Liver (tissue), 9 donors: ENCODE data around the gene C11orf21. TPM values are rescaled to one million over a fixed set of nuclear protein-coding genes. Genes with fewer than 3 reads are reported as not detected.

Experiments used
- DNase-seq: peaks from one replicate; pipeline ENCODE4 v3.0.0-alpha.2; 2017; ENCODE audit warnings: low spot score
- H3K27ac ChIP-seq, 2 donors: one replicate each; pipeline ENCODE4 v1.7.0; 2013; ENCODE audit warnings: inconsistent platforms in 2 of 2, low read length in 2 of 2, control low read depth in 1 of 2, low read depth in 1 of 2, mild to moderate bottlenecking in 1 of 2
- H3K27me3 ChIP-seq, 4 donors: one replicate each; pipeline versions ENCODE4 v1.6.1 to v1.7.0; 2013; ENCODE audit warnings: low read length in 3 of 4, inconsistent platforms in 1 of 4, mild to moderate bottlenecking in 1 of 4, moderate library complexity in 1 of 4; ENCODE audit not compliant: control insufficient read depth in 4 of 4, insufficient read depth in 4 of 4
- H3K36me3 ChIP-seq, 4 donors: one replicate each; pipeline versions ENCODE4 v1.6.1 to v1.7.0; 2013; ENCODE audit warnings: low read length in 3 of 4, mild to moderate bottlenecking in 3 of 4, low read depth in 1 of 4, moderate library complexity in 1 of 4; ENCODE audit not compliant: control insufficient read depth in 4 of 4, insufficient read depth in 3 of 4
- H3K4me1 ChIP-seq, 4 donors: one replicate each; pipeline versions ENCODE4 v1.6.1 to v1.7.0; 2013; ENCODE audit warnings: low read length in 3 of 4, mild to moderate bottlenecking in 3 of 4, moderate library complexity in 1 of 4; ENCODE audit not compliant: control insufficient read depth in 4 of 4, insufficient read depth in 4 of 4
- H3K4me3 ChIP-seq, 3 donors: one replicate each; pipeline versions ENCODE4 v1.6.1 to v1.7.0; 2013; ENCODE audit warnings: low read length in 3 of 3, control low read depth in 1 of 3, low read depth in 1 of 3, mild to moderate bottlenecking in 1 of 3
- H3K9ac ChIP-seq, 2 donors: one replicate each; pipeline ENCODE4 v1.7.0; 2013; ENCODE audit warnings: low read length in 2 of 2, mild to moderate bottlenecking in 2 of 2, moderate library complexity in 2 of 2, control low read depth in 1 of 2, low read depth in 1 of 2
- H3K9me3 ChIP-seq, 4 donors: one replicate each; pipeline versions ENCODE4 v1.6.1 to v1.7.0; 2013; ENCODE audit warnings: low read length in 3 of 4; ENCODE audit not compliant: control insufficient read depth in 4 of 4
- ATF3 ChIP-seq: IDR thresholded peaks from 2 replicates; pipeline ENCODE4 v1.6.1; 2016; ENCODE audit warnings: antibody characterized with exemption
- CTCF ChIP-seq: fragments of 150-350 bp; IDR thresholded peaks from 2 replicates; pipeline ENCODE4 v1.5.1; 2017; ENCODE audit warnings: improper control_type of control experiment, low read depth, low read length; ENCODE audit not compliant: missing input control
- EGR1 ChIP-seq, 2 donors: IDR thresholded peaks; 2 replicates each; pipeline ENCODE4 v1.6.1; 2016 to 2018; ENCODE audit warnings: antibody characterized with exemption in 2 of 2, low read depth in 2 of 2
- FOXA1 ChIP-seq: IDR thresholded peaks from 2 replicates; pipeline ENCODE4 v1.6.1; 2016; ENCODE audit warnings: antibody characterized with exemption
- FOXA2 ChIP-seq: IDR thresholded peaks from 2 replicates; pipeline ENCODE4 v1.6.1; 2016; ENCODE audit warnings: antibody characterized with exemption
- GABPA ChIP-seq, 2 donors: IDR thresholded peaks in 1 of 2; conservative IDR thresholded peaks in 1 of 2; 2 replicates each; pipeline ENCODE4 v1.6.1; 2016; ENCODE audit warnings: antibody characterized with exemption in 2 of 2, mild to moderate bottlenecking in 1 of 2, moderate library complexity in 1 of 2
- HNF4A ChIP-seq, 2 donors: conservative IDR thresholded peaks; 2 replicates each; pipeline ENCODE4 v1.6.1; 2016; ENCODE audit warnings: antibody characterized with exemption in 2 of 2, mild to moderate bottlenecking in 2 of 2
- HNF4G ChIP-seq: IDR thresholded peaks from 2 replicates; pipeline ENCODE4 v1.6.1; 2016; ENCODE audit warnings: antibody characterized with exemption
- JUND ChIP-seq, 2 donors: IDR thresholded peaks; 2 replicates each; pipeline ENCODE4 v1.6.1; 2016; ENCODE audit warnings: antibody characterized with exemption in 2 of 2
- MAX ChIP-seq: IDR thresholded peaks from 2 replicates; pipeline ENCODE4 v1.6.1; 2016; ENCODE audit warnings: antibody characterized with exemption
- NR2F2 ChIP-seq: IDR thresholded peaks from 2 replicates; pipeline ENCODE4 v1.6.1; 2016; ENCODE audit warnings: antibody characterized with exemption
- RAD21 ChIP-seq, 2 donors: IDR thresholded peaks; 2 replicates each; pipeline ENCODE4 v1.6.1; 2016; ENCODE audit warnings: antibody characterized with exemption in 2 of 2, mild to moderate bottlenecking in 2 of 2
- REST ChIP-seq: IDR thresholded peaks from 2 replicates; pipeline ENCODE4 v1.6.1; 2016; ENCODE audit warnings: antibody characterized with exemption, mild to moderate bottlenecking
- RXRA ChIP-seq, 2 donors: IDR thresholded peaks; 2 replicates each; pipeline ENCODE4 v1.6.1; 2017 to 2018; ENCODE audit warnings: antibody characterized with exemption in 2 of 2, mild to moderate bottlenecking in 1 of 2
- SP1 ChIP-seq: IDR thresholded peaks from 2 replicates; pipeline ENCODE4 v1.6.1; 2018; ENCODE audit warnings: antibody characterized with exemption, mild to moderate bottlenecking
- TAF1 ChIP-seq: conservative IDR thresholded peaks from 2 replicates; pipeline ENCODE4 v1.6.1; 2016; ENCODE audit warnings: antibody characterized with exemption, mild to moderate bottlenecking
- YY1 ChIP-seq: IDR thresholded peaks from 2 replicates; pipeline ENCODE4 v1.6.1; 2016; ENCODE audit warnings: antibody characterized with exemption, mild to moderate bottlenecking
- ZBTB33 ChIP-seq: IDR thresholded peaks from 2 replicates; pipeline ENCODE4 v1.6.1; 2016; ENCODE audit warnings: antibody characterized with exemption
- WGBS: extraction: QIAGEN DNeasy Blood & Tissue Kit; methylation state at CpG from one replicate; pipeline ENCODE4 v1.1.7; 2013; 5-methylcytosine and 5-hydroxymethylcytosine counted together
- polyA plus RNA-seq, 2 donors: library from polyadenylated mRNA; stranded (reverse) in 1 of 2; unstranded in 1 of 2; fragments of 200-250 nt in 1 of 2; fragments of >200 nt in 1 of 2; fragmentation: Nextera tagmentation in 1 of 2; extraction: Ambion mirVana in 1 of 2; gene quantifications; one replicate each; pipeline versions ENCODE4 v1.2.1 to v1.2.3, GENCODE V29; 2013 to 2015
- total RNA-seq, 2 donors: library from RNA; depleted of rRNA; stranded (reverse); fragments of >200 nt; gene quantifications; one replicate each; pipeline ENCODE4 v1.2.3, GENCODE V29; 2014
- donor health status: healthy.
- donor health status: healthy.
- donor health status: healthy.
- donor health status: healthy.
- donor health status: healthy.

The C11orf21 gene
- total and polyA plus RNA-seq, 4 donors = 0.14 to 16.2 (median 0.44) TPM

GRCh38 chr11:2330696-2331095, 29.0 kb upstream of the C11orf21 start (continued):
- TF ChIP-seq ZBTB33 = no peak
- no peak for TF ChIP-seq SP1

GRCh38 chr11:2329551-2329950, 27.8 kb upstream of the C11orf21 start:
- peaks cover 0 to 6% (median 0%) of the 10 kb centered on the region in 4 donors for H3K9me3 ChIP-seq
- no peak overlapping the region for H3K4me3 ChIP-seq
- H3K4me1 ChIP-seq = peaks cover 2 to 20% (median 14%) of the 10 kb centered on the region in 4 donors
- H3K36me3 ChIP-seq = no peaks in the 10 kb centered on the region
- DNase-seq = no peak
- 88% methylated on average over 9 of the region's 9 CpGs for WGBS
- no peak for TF ChIP-seq FOXA1
- TF ChIP-seq CTCF = no peak
- no peak overlapping the region for H3K27ac ChIP-seq
- no peak overlapping the region for H3K9ac ChIP-seq
- H3K27me3 ChIP-seq = no peaks in the 10 kb centered on the region

GRCh38 chr11:2328656-2329354, 27.1 kb upstream of the C11orf21 start:
- H3K36me3 ChIP-seq = no peaks in the 10 kb centered on the region
- no peaks in the 10 kb centered on the region for H3K27me3 ChIP-seq
- no peak overlapping the region for H3K4me3 ChIP-seq
- WGBS = 96% methylated on average over 15 of the region's 15 CpGs
- peaks cover 0 to 6% (median 0%) of the 10 kb centered on the region in 4 donors for H3K9me3 ChIP-seq
- peaks cover 2 to 20% (median 14%) of the 10 kb centered on the region in 4 donors for H3K4me1 ChIP-seq
- DNase-seq = no peak
- H3K27ac ChIP-seq = no peak overlapping the region
- TF ChIP-seq HNF4A (conservative IDR thresholded peaks at IDR 0.05) (no peak), ATF3 (no peak), GABPA (IDR thresholded peaks at IDR 0.05 in 1 of 2, conservative IDR thresholded peaks at IDR 0.05 in 1 of 2) (no peak), MAX (no peak), FOXA2 (no peak), ZBTB33 (no peak), REST (no peak), JUND (IDR thresholded peaks at IDR 0.05) (no peak), RAD21 (IDR thresholded peaks at IDR 0.05) (no peak), HNF4G (no peak), TAF1 (no peak), FOXA1 (no peak), RXRA (IDR thresholded peaks at IDR 0.05) (no peak), EGR1 (IDR thresholded peaks at IDR 0.05; ENCODE audit: low read depth in 2 of 2) (no peak), YY1 (no peak), SP1 (no peak), NR2F2 (no peak), CTCF (no peak)
- no peak overlapping the region for H3K9ac ChIP-seq
